OCI-LY3 (cell line): ENCODE measurements around the gene FER1L5.
"Not testable (repeated sequence)": the region's sequence is repeated elsewhere in the genome, so short reads cannot be mapped to it uniquely, and the experiment has no call there.

Source experiments
- H2AFZ ChIP-seq: fragments of 200-600, 300-600 bp; shearing (Covaris generic); 2 replicates; pipeline ENCODE4 v1.6.0; 2014; ENCODE audit warnings: antibody characterized with exemption, low read depth, low read length
- H3K27ac ChIP-seq: fragments of 200-600, 300-600 bp; sonication (generic); 2 replicates; pipeline ENCODE4 v1.5.1; 2014; ENCODE audit warnings: mild to moderate bottlenecking, low read length, moderate library complexity, mixed read lengths
- H3K27me3 ChIP-seq: fragments of 200-600, 300-600 bp; sonication (generic); 2 replicates; pipeline ENCODE4 v1.6.1; 2014; ENCODE audit warnings: low read depth, low read length, mixed read lengths
- H3K36me3 ChIP-seq: fragments of 200-600, 300-600 bp; sonication (generic); replicated peaks from 2 replicates; pipeline ENCODE3; 2014; ENCODE audit warnings: low read depth, low read length, mixed read lengths
- H3K4me1 ChIP-seq: fragments of 300-600, 200-600 bp; sonication (generic); 2 replicates; pipeline ENCODE4 v1.6.1; 2014; ENCODE audit warnings: low read length, mixed read lengths
- H3K4me2 ChIP-seq: fragments of 200-600, 300-600 bp; sonication (generic); 2 replicates; pipeline ENCODE4 v1.6.1; 2014; ENCODE audit warnings: low read length, mixed read lengths
- H3K4me3 ChIP-seq: fragments of 300-600, 200-600 bp; sonication (generic); 2 replicates; pipeline ENCODE4 v1.5.1; 2014; ENCODE audit warnings: antibody characterized with exemption, mild to moderate bottlenecking, low read length, moderate library complexity
- H3K79me2 ChIP-seq: fragments of 300-600, 200-600 bp; shearing (Covaris generic); 2 replicates; pipeline ENCODE4 v1.6.1; 2014; ENCODE audit warnings: mild to moderate bottlenecking, low read length, mixed read lengths
- H3K9ac ChIP-seq: fragments of 300-600, 200-600 bp; shearing (Covaris generic); 2 replicates; pipeline ENCODE4 v1.6.0; 2014; ENCODE audit warnings: mild to moderate bottlenecking, low read length, moderate library complexity
- H3K9me3 ChIP-seq: fragments of 200-600, 300-600 bp; shearing (Covaris generic); 2 replicates; pipeline ENCODE4 v1.6.1; 2014; ENCODE audit warnings: low read length, mixed read lengths; ENCODE audit not compliant: insufficient read depth
- H4K20me1 ChIP-seq: fragments of 200-600, 300-600 bp; sonication (generic); 2 replicates; pipeline ENCODE4 v1.6.1; 2016; ENCODE audit warnings: low read length, mixed read lengths; ENCODE audit not compliant: insufficient read depth
- EZH2phosphoT487 ChIP-seq: fragments of 200-600 bp; shearing (Covaris generic); IDR thresholded peaks from 2 replicates; pipeline ENCODE4 v1.6.1; 2018; ENCODE audit warnings: antibody characterized with exemption, mixed run types, low read depth
- TF ChIP-seq, protein P1 (sequence below): fragments of 200-600, 300-600 bp; sonication (generic); IDR thresholded peaks from 2 replicates; pipeline ENCODE4 v1.5.1; 2014; ENCODE audit warnings: antibody characterized with exemption, low read length, low read depth

Gene FER1L5

DNA sequence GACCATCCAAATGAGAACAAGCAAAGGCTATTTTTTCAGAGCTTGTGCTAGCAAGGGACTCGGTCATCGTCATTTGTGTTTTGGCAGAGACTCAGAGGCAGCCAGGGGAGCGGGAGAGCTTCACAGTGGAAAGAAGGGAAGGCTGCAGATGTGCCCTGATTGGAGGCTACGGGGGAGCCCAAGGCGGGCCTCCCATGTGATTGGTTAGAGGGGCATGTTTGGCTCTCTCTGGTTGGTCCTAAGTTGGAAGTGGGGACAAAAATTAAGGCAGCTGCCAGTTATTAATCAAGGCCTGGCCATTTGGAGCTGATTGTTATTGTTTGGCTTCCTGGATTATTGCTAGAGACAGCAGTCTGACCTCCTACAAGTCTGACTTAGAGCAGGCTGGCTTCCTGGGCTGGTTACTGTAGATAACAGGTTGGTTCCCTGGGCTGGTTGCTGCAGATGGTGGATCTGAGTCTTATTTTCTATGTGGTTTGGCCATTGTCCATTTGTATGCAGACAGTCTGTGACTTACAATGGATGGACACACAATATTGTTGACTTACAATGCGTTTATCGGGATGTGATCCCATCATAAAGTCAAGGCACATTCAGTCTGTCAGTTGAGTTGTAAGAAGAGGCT is 5.9 kb downstream of the FER1L5 start:
- H3K79me2 ChIP-seq: no peaks in the 10 kb centered on the region
- H3K4me3 ChIP-seq: no peak overlapping the region
- no peaks in the 10 kb centered on the region for H3K27me3 ChIP-seq
- H3K9me3 ChIP-seq: no peaks in the 10 kb centered on the region
- no peaks in the 10 kb centered on the region for H3K36me3 ChIP-seq
- no peak overlapping the region for H3K27ac ChIP-seq
- no peaks in the 10 kb centered on the region for H3K4me1 ChIP-seq
- no peaks in the 10 kb centered on the region for H4K20me1 ChIP-seq
- no peak for TF ChIP-seq EZH2phosphoT487
- TF ChIP-seq, protein P1, sequence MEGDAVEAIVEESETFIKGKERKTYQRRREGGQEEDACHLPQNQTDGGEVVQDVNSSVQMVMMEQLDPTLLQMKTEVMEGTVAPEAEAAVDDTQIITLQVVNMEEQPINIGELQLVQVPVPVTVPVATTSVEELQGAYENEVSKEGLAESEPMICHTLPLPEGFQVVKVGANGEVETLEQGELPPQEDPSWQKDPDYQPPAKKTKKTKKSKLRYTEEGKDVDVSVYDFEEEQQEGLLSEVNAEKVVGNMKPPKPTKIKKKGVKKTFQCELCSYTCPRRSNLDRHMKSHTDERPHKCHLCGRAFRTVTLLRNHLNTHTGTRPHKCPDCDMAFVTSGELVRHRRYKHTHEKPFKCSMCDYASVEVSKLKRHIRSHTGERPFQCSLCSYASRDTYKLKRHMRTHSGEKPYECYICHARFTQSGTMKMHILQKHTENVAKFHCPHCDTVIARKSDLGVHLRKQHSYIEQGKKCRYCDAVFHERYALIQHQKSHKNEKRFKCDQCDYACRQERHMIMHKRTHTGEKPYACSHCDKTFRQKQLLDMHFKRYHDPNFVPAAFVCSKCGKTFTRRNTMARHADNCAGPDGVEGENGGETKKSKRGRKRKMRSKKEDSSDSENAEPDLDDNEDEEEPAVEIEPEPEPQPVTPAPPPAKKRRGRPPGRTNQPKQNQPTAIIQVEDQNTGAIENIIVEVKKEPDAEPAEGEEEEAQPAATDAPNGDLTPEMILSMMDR: no peak
- H3K4me2 ChIP-seq: no peak overlapping the region
- no peak overlapping the region for H2AFZ ChIP-seq
- no peak overlapping the region for H3K9ac ChIP-seq

DNA sequence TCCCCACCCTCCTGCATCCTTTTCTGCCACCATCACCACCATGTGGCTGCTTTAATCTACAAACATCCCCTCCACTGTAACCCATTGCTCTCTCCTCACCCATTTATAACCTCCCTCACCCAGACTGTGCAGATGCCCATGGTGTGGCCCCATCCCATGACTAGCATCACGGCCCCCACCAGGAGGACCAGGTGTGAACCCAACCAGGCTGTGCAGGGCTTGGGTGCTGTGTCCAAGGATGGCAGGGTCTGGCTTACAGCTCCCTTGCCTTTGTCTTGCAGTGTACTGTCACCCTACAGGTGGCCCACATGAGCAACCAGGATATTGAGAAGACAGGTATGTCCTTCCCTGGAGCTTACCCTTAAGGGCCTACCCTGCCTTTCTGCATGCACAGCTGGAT is 6.8 kb downstream of the FER1L5 start:
- Histone ChIP-seq H3K79me2 (no peaks in the 10 kb centered on the region), H2AFZ (no peak overlapping the region), H3K27me3 (no peaks in the 10 kb centered on the region), H4K20me1 (no peaks in the 10 kb centered on the region), H3K4me2 (no peak overlapping the region), H3K36me3 (no peaks in the 10 kb centered on the region), H3K9me3 (no peaks in the 10 kb centered on the region), H3K9ac (no peak overlapping the region), H3K4me1 (no peaks in the 10 kb centered on the region), H3K4me3 (no peak overlapping the region), H3K27ac (no peak overlapping the region)
- TF ChIP-seq, protein P1: no peak
- TF ChIP-seq EZH2phosphoT487: no peak

DNA sequence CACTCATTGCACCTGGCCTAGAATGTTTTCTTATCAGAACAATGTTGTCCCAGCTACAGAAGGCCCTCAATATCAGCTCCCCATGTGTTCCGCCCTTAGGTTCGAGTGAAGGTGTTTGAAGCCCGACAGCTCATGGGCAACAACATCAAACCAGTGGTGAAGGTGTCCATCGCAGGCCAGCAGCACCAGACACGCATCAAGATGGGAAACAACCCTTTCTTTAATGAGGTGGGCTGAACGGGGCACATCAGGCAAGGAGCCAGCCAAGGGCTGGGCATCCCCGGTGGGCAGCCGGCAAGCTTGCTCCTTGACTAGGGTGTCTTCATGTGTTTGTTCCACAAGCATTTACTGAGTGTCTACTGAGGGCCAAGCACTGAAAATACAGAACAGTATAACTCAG is 9.2 kb downstream of the FER1L5 start:
- TF ChIP-seq EZH2phosphoT487: no peak
- TF ChIP-seq, protein P1: no peak
- no peak overlapping the region for H3K9ac ChIP-seq

DNA sequence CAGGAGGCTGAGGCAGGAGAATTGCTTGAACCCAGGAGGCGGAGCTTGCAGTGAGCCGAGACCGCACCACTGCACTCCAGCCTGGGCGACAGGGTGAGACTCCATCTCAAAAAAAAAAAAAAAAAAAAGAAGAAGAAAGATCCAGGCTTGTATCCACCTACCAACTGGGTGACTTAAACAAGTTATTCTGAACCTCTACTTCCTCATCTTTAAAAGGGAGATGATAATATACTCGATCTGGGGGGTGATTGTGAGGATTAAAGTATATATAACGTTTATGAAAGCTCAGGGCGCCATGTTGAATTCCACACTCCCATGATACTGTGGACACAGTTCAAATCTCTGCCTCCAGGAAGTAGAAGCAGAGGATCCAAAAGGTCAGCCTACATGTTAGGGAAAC is 12.2 kb downstream of the FER1L5 start:
- H3K9ac ChIP-seq, H3K4me1 ChIP-seq, H3K27me3 ChIP-seq, H3K4me2 ChIP-seq, H3K9me3 ChIP-seq, H3K4me3 ChIP-seq, H3K79me2 ChIP-seq, H3K27ac ChIP-seq, H3K36me3 ChIP-seq, H4K20me1 ChIP-seq, H2AFZ ChIP-seq: not testable (repeated sequence)

More for the DNA sequence above, 9.2 kb downstream of the FER1L5 start:
- no peak overlapping the region for H3K27ac ChIP-seq
- H3K36me3 ChIP-seq: no peaks in the 10 kb centered on the region
- no peaks in the 10 kb centered on the region for H3K79me2 ChIP-seq
- no peak overlapping the region for H3K4me2 ChIP-seq
- peaks cover 5% of the 10 kb centered on the region for H3K4me1 ChIP-seq
- no peak overlapping the region for H3K4me3 ChIP-seq
- H2AFZ ChIP-seq: no peak overlapping the region
- no peaks in the 10 kb centered on the region for H3K9me3 ChIP-seq
- no peaks in the 10 kb centered on the region for H4K20me1 ChIP-seq
- no peaks in the 10 kb centered on the region for H3K27me3 ChIP-seq

DNA sequence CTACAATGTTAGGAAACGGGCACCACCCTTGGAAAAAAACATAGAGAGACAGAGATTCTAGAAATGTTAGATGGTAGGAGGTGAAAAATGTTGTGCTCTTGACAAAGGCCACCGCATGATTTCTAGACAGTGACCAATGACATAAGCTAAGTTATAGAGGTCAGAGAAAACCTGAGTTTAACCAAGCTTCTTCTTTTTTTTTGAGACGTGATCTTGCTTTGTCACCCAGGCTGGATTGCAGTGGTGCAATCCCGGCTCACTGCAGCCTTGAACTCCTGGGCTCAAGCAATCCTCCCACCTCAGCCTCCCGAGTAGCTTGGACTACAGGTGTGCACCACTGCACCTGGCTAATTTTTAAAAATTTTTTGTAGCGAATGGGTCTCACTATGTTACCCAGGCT is 13.0 kb downstream of the FER1L5 start:
- Histone ChIP-seq H3K4me2 (no peak overlapping the region), H3K4me1 (peaks cover 6% of the 10 kb centered on the region), H3K4me3 (no peak overlapping the region), H3K27ac (no peak overlapping the region), H3K27me3 (no peaks in the 10 kb centered on the region), H3K36me3 (no peaks in the 10 kb centered on the region), H4K20me1 (no peaks in the 10 kb centered on the region), H3K9ac (no peak overlapping the region), H3K9me3 (no peaks in the 10 kb centered on the region), H3K79me2 (no peaks in the 10 kb centered on the region), H2AFZ (no peak overlapping the region)
- no peak for TF ChIP-seq EZH2phosphoT487
- TF ChIP-seq, protein P1: no peak
